GM06990 (cell line): ENCODE measurements around the gene GGA1.

Experiments used
- DNase-seq: peaks from one replicate; pipeline ENCODE4 v3.0.0-alpha.2; 2011; ENCODE audit not compliant: insufficient read length; ENCODE audit errors: extremely low read depth
- H3K27me3 ChIP-seq: replicated peaks from 2 replicates; pipeline ENCODE4 v1.6.0; 2011; ENCODE audit warnings: low read length; ENCODE audit not compliant: control insufficient read depth, insufficient read depth
- H3K36me3 ChIP-seq: 2 replicates; pipeline ENCODE4 v1.5.1; 2011; ENCODE audit warnings: low read length; ENCODE audit not compliant: control insufficient read depth, insufficient read depth
- H3K4me3 ChIP-seq: replicated peaks from 2 replicates; pipeline ENCODE4 v1.5.1; 2011; ENCODE audit warnings: low read depth, mild to moderate bottlenecking, control low read depth, low read length
- CTCF ChIP-seq: IDR thresholded peaks from 2 replicates; pipeline ENCODE4 v1.5.1; 2011; ENCODE audit warnings: low read length, control low read depth, mild to moderate bottlenecking, inconsistent platforms; ENCODE audit not compliant: insufficient read depth, poor library complexity, severe bottlenecking

Gene GGA1, protein sequence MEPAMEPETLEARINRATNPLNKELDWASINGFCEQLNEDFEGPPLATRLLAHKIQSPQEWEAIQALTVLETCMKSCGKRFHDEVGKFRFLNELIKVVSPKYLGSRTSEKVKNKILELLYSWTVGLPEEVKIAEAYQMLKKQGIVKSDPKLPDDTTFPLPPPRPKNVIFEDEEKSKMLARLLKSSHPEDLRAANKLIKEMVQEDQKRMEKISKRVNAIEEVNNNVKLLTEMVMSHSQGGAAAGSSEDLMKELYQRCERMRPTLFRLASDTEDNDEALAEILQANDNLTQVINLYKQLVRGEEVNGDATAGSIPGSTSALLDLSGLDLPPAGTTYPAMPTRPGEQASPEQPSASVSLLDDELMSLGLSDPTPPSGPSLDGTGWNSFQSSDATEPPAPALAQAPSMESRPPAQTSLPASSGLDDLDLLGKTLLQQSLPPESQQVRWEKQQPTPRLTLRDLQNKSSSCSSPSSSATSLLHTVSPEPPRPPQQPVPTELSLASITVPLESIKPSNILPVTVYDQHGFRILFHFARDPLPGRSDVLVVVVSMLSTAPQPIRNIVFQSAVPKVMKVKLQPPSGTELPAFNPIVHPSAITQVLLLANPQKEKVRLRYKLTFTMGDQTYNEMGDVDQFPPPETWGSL

GRCh38 chr22:37608477-37609239 is at the start of gene GGA1:
Gene GGA1, plus strand, starts transcription at chr22:37608834. Its CDS starts 27 bp downstream, at chr22:37608861.
- DNase-seq: peak; percentile 97
- H3K36me3 ChIP-seq: peaks cover 4% of the 10 kb centered on the region
- peak within 1 kb of the TSS; percentile 98 for H3K4me3 ChIP-seq
- no peak for TF ChIP-seq CTCF
- H3K27me3 ChIP-seq: no peaks in the 10 kb centered on the region

DNA sequence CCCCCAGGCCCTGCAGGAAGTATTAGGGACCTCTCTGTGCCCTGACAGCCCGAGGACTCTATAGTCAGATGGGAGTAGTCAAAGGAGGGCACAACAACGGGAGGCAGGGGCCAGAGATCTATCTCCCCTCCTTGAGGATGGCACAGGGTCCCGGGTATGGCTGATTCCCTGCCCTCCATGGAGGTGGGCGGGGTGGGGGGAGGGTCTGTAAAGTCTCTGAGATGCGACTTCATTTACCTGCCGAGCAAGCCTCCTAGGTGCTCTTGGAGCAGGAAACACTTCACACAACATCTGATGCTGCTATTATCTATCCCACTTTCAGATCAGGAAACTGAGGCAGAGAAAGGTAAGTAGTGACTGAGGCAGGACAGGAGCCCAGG is 49.1 kb upstream of the GGA1 start:
- no peak for DNase-seq
- no peak for TF ChIP-seq CTCF
- Histone ChIP-seq H3K27me3 (peaks cover 3% of the 10 kb centered on the region), H3K36me3 (no peaks in the 10 kb centered on the region), H3K4me3 (no peak overlapping the region)

DNA sequence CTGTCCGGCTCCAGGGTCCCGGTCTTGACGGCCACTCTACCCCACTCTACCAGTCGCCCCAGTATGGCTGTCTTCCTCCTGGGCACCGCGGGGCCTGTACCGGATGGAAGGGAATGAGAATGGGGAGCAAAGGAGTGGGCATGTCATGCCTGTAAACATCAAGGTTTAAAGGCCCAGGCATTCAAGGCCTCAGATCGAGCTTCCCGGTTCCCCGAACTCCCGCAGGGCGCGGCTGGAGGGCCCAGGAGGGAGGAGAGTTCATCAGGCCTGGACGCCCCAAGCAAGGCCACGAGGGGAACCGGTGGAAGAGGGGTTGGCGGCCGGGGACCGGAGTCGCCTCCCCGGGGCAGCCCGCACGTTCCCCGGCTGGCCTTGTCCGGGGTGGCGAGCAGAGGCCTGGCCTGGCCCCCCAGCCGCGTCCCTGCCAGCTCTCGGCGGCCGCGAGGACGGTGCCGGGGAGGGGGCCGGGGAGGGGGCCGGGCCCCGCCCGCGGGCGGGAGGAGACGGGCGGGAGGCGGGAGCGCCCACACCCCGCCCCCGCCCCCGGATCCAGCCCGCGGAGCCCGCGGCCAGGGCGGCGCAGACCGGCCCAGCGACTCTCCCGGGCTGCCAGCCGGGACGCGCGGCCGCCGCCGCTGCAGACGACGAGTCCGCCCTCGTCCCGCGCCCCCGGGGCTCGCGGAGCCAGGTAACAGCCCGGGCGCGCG is 48.6 kb upstream of the GGA1 start, which contains the start of gene CDC42EP1:
CDC42EP1 (plus strand) TSS at position 580 of the 707 bp plus-strand sequence. CDS start 5,870 bp downstream, outside the sequence.
- DNase-seq: no peak
- H3K27me3 ChIP-seq: peaks cover 3% of the 10 kb centered on the region
- H3K36me3 ChIP-seq: no peaks in the 10 kb centered on the region
- TF ChIP-seq CTCF: no peak
- H3K4me3 ChIP-seq: no peak within 1 kb of the TSS

- no peak for TF ChIP-seq CTCF
- Histone ChIP-seq H3K36me3 (no peaks in the 10 kb centered on the region), H3K27me3 (peaks cover 3% of the 10 kb centered on the region), H3K4me3 (no peak overlapping the region)
- no peak for DNase-seq
These were observed 47.9 kb upstream of the GGA1 start for GRCh38 chr22:37560608-37561211.
